SK-N-MC (cell line): ENCODE measurements around the gene KIFC3.

ENCODE experiments used
- EZH2 ChIP-seq: fragments of 200-600 bp; sonication (generic); IDR thresholded peaks from one replicate; pipeline ENCODE4 v1.6.1; 2017; ENCODE audit warnings: antibody characterized with exemption
- FOXP2 ChIP-seq: optimal IDR thresholded peaks from 2 replicates; pipeline ENCODE3; 2011; ENCODE audit warnings: mild to moderate bottlenecking, moderate library complexity; ENCODE audit not compliant: insufficient read depth; ENCODE audit errors: extremely low read length, control extremely low read depth
- POLR2AphosphoS5 ChIP-seq: IDR thresholded peaks from 2 replicates; pipeline ENCODE4 v1.6.1; 2012; ENCODE audit warnings: mild to moderate bottlenecking, low read depth, low read length, borderline replicate concordance

- no peak for TF ChIP-seq EZH2
- no peak for TF ChIP-seq POLR2AphosphoS5
- TF ChIP-seq FOXP2 = no peak
Observed at GRCh38 chr16:57745768-57746167, 56.5 kb downstream of the KIFC3 start.
